H1 (cell line): ENCODE results near the gene SLC66A2. TPM values are rescaled to one million over a fixed set of nuclear protein-coding genes. Genes with fewer than 3 reads are reported as not detected.

Source experiments
- FOSL1 ChIP-seq: IDR thresholded peaks from 2 replicates; pipeline ENCODE4 v1.6.1; 2011; ENCODE audit warnings: mild to moderate bottlenecking, low read depth, low read length, moderate library complexity; ENCODE audit not compliant: insufficient read depth
- HDAC6 ChIP-seq: IDR thresholded peaks from one replicate; pipeline ENCODE4 v1.7.1; 2012; ENCODE audit warnings: low read depth, mild to moderate bottlenecking, inconsistent platforms, low read length, moderate library complexity
- KDM4A ChIP-seq: IDR thresholded peaks from one replicate; pipeline ENCODE4 v1.7.1; 2012; ENCODE audit warnings: low read depth, mild to moderate bottlenecking, moderate library complexity, low read length, inconsistent platforms; ENCODE audit not compliant: severe bottlenecking
- POLR2A ChIP-seq, 2 experiments: IDR thresholded peaks; 1 replicate in 1 of 2; 2 replicates in 1 of 2; pipeline ENCODE4 v1.6.1; 2011; ENCODE audit warnings: low read depth in 2 of 2, low read length in 2 of 2, mild to moderate bottlenecking in 2 of 2; ENCODE audit errors: control extremely low read depth in 1 of 2
- polyA plus RNA-seq, 7 experiments: library from polyadenylated mRNA; depleted of rRNA in 3 of 7; stranded (reverse) in 5 of 7; unstranded in 2 of 7; fragments of >200 nt in 5 of 7; fragments of 200-250 nt in 2 of 7; gene quantifications; 1 replicate in 5 of 7; 2 replicates in 1 of 7; 4 replicates in 1 of 7; pipeline versions ENCODE4 v1.2.1 to v1.2.3, GENCODE V29; 2011 to 2013; ENCODE audit warnings: missing spikeins in 2 of 7, mixed read lengths in 2 of 7
- total RNA-seq: library from RNA; stranded (reverse); fragmentation: NEBNext Ultra II Directional; extraction: Animal tissue kit (Norgen Biotek cat#: 25700); gene quantifications from 2 replicates; pipeline ENCODE4 v1.2.1, GENCODE V29; 2021

The SLC66A2 gene
- total and polyA plus RNA-seq, 2 of the 8 experiments (the other 6 are each of a cell fraction or from before 2014, with no cell fraction given) = 15.0 to 18.9 TPM

DNA sequence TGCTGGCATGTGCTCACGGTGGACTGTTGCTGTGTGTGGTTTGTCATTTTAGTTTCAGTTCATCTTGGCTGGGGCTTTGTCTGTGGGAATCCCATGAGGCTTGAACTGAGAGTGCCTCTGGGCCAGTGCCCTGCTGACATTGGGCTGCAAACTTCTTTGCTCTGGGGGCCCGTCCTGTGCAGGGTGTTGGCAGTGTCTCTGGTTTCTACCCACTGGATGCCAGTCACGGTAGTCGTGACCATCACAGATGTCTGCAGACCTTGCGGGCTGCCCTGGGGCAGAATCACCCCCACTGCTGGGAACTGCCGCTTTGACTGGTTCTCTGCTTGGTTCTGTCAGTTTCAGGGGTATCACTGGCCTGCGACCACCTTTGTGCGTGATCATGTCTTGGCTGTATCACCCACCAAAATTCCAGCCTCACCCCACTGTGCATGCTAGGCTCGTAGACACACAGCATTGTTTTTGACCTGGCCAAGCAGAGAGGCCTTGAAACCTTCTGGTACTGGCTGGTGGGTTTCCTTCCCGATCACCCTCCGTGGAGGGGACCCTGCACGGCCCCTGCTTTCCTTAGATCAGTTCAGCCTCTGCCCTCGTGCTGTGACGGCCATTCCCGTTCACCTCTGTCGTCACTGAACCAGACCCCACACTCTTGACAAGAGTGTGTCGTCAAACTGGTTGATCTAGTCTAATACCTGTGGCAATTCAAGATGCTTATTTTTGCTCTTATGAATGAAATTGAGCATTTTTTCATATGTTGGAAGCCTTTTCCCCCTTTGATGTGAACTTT lies 96.1 kb downstream of the SLC66A2 start (continued):
- no peak for TF ChIP-seq KDM4A
- TF ChIP-seq FOSL1 = no peak
- no peak for TF ChIP-seq HDAC6
- no peak for TF ChIP-seq POLR2A (IDR thresholded peaks at IDR 0.05; ENCODE audit: control extremely low read depth in 1 of 2, low read depth in 2 of 2, low read length in 2 of 2)
- TF ChIP-seq, all 59 proteins: peak for 0
